Ishikawa (cell line): ENCODE results near the gene CELSR1.

Experiments
- EGR1 ChIP-seq: IDR thresholded peaks from 2 replicates; pipeline ENCODE4 v1.6.1; 2012
- EP300 ChIP-seq: IDR thresholded peaks from 2 replicates; pipeline ENCODE4 v1.6.1; 2012; ENCODE audit warnings: borderline replicate concordance
- MAX ChIP-seq: IDR thresholded peaks from 2 replicates; pipeline ENCODE4 v1.6.1; 2012
- RAD21 ChIP-seq: IDR thresholded peaks from 2 replicates; pipeline ENCODE4 v1.6.1; 2012; ENCODE audit warnings: low read depth
- REST ChIP-seq: IDR thresholded peaks from 2 replicates; pipeline ENCODE4 v1.6.1; 2012; ENCODE audit warnings: low read depth, mild to moderate bottlenecking
- TAF1 ChIP-seq: IDR thresholded peaks from 2 replicates; pipeline ENCODE4 v1.6.1; 2012; ENCODE audit warnings: low read depth, mild to moderate bottlenecking
- USF1 ChIP-seq: IDR thresholded peaks from 2 replicates; pipeline ENCODE4 v1.6.1; 2012
- YY1 ChIP-seq: IDR thresholded peaks from 2 replicates; pipeline ENCODE4 v1.6.1; 2012; ENCODE audit warnings: low read depth
- ZBTB7A ChIP-seq: IDR thresholded peaks from 2 replicates; pipeline ENCODE4 v1.6.1; 2012; ENCODE audit warnings: low read depth

GRCh38 chr22:46416520-46416871 is 120.9 kb downstream of the CELSR1 start:
- TF ChIP-seq TAF1 (no peak), EP300 (peak; percentile 54), ZBTB7A (peak; percentile 67), REST (no peak), RAD21 (peak; percentile 13; the same call in 1 of the 2 replicates), MAX (peak; percentile 60; the same call in 1 of the 2 replicates), EGR1 (no peak), USF1 (no peak), YY1 (no peak)
